Sigmoid colon (tissue), 4 donors: ENCODE measurements around the gene MRTO4.

Source experiments
- CTCF ChIP-seq, 4 experiments: fragments of 450-650 bp in 3 of 4; fragments of 200-600 bp in 1 of 4; IDR thresholded peaks; one replicate each; pipeline ENCODE4 v1.5.1; 2016 to 2019; ENCODE audit warnings: antibody characterized with exemption in 4 of 4, mild to moderate bottlenecking in 3 of 4, moderate library complexity in 2 of 4
- EP300 ChIP-seq, 4 donors: sonication (generic); formaldehyde crosslinking; IDR thresholded peaks; one replicate each; pipeline ENCODE4 v1.6.1; 2017; ENCODE audit warnings: antibody characterized with exemption in 4 of 4
- POLR2A ChIP-seq, 2 donors: fragments of 450-650 bp; IDR thresholded peaks; one replicate each; pipeline ENCODE4 v1.6.1; 2016; ENCODE audit warnings: antibody characterized with exemption in 2 of 2, mild to moderate bottlenecking in 2 of 2, moderate library complexity in 2 of 2

- TF ChIP-seq CTCF (IDR thresholded peaks at IDR 0.05) (no peak), EP300 (IDR thresholded peaks at IDR 0.05) (no peak), POLR2A (IDR thresholded peaks at IDR 0.05) (no peak)
Measured at GRCh38 chr1:19210772-19211549, 40.6 kb upstream of the MRTO4 start.
